Activated CD4-positive, alpha-beta T cell treated with anti-CD3 and anti-CD28 coated beads, Interleukin-2, amount 10 ng/mL, durations not matched to agents 24 days and 14 days (primary cell): ENCODE data around the gene NUDT9. TPM values are rescaled to one million over a fixed set of nuclear protein-coding genes. Genes with fewer than 3 reads are reported as not detected.
"Not testable (repeated sequence)": the region's sequence is repeated elsewhere in the genome, so short reads cannot be mapped to it uniquely, and the experiment has no call there.

Experiments
- DNase-seq: peaks from one replicate; pipeline ENCODE4 v3.0.0; 2022
- H3K27ac Mint-ChIP-seq: one replicate; pipeline ENCODE4 v1.8.0; 2022; ENCODE audit warnings: mild to moderate bottlenecking, mixed read lengths
- H3K27me3 Mint-ChIP-seq: one replicate; pipeline ENCODE4 v1.8.0; 2022; ENCODE audit warnings: mixed read lengths
- H3K36me3 Mint-ChIP-seq: one replicate; pipeline ENCODE4 v1.8.0; 2022; ENCODE audit warnings: low read depth, mild to moderate bottlenecking, mixed read lengths
- H3K4me1 Mint-ChIP-seq: one replicate; pipeline ENCODE4 v1.8.0; 2021; ENCODE audit warnings: mixed read lengths
- H3K4me3 Mint-ChIP-seq: one replicate; pipeline ENCODE4 v1.8.0; 2022; ENCODE audit warnings: mild to moderate bottlenecking, moderate library complexity, mixed read lengths
- H3K9me3 Mint-ChIP-seq: one replicate; pipeline ENCODE4 v1.8.0; 2021; ENCODE audit warnings: mixed read lengths
- intact Hi-C: fragments of 100-400 bp; cut with micrococcal nuclease; formaldehyde crosslinking; loops from one replicate; pipeline ENCODE4 v1.15.1; 2023
- total RNA-seq: library from RNA; stranded (reverse); gene quantifications from 2 replicates; pipeline ENCODE4 v1.2.3, GENCODE V29; 2022

NUDT9 gene
- 16.5 and 17.4 TPM in 2 replicates for total RNA-seq

- peak; percentile 96 for DNase-seq
- peak within 1 kb of the TSS; percentile 98 for H3K27ac Mint-ChIP-seq
- no peaks in the 10 kb centered on the region for H3K9me3 Mint-ChIP-seq
These were observed at the start of gene NUDT9 for GRCh38 chr4:87422104-87423052. NUDT9 (plus strand) TSS chr4:87422573; CDS start chr4:87422906, 333 bp downstream.

GRCh38 chr4:87375719-87376291, 46.6 kb upstream of the NUDT9 start:
- no peaks in the 10 kb centered on the region for H3K27me3 Mint-ChIP-seq
- H3K4me3 Mint-ChIP-seq = no peak overlapping the region
- intact Hi-C loops = loop anchor here (1.0 to 10.0 kb wide), 2 partner anchors 89 to 469 kb away; no protein-coding TSS in a partner anchor
- H3K36me3 Mint-ChIP-seq = peaks cover 11% of the 10 kb centered on the region
- no peaks in the 10 kb centered on the region for H3K4me1 Mint-ChIP-seq
- H3K9me3 Mint-ChIP-seq = no peaks in the 10 kb centered on the region
- no peak overlapping the region for H3K27ac Mint-ChIP-seq
- DNase-seq = peak; percentile 62

More at GRCh38 chr4:87422104-87423052, at the start of gene NUDT9:
- intact Hi-C loops = loop anchor here (1.0 to 10.0 kb wide), 3 partner anchors 31 to 488 kb away; partner anchors contain the start of genes AFF1 and HSD17B11
- Mint-ChIP-seq H3K36me3 (no peaks in the 10 kb centered on the region), H3K4me1 (peaks cover 19% of the 10 kb centered on the region), H3K27me3 (no peaks in the 10 kb centered on the region), H3K4me3 (peak within 1 kb of the TSS; percentile 99)

GRCh38 chr4:87377816-87378215, 44.6 kb upstream of the NUDT9 start:
- H3K4me3 Mint-ChIP-seq = no peak overlapping the region

GRCh38 chr4:87382116-87382515, 40.3 kb upstream of the NUDT9 start:
- Mint-ChIP-seq H3K36me3 (peaks cover 9% of the 10 kb centered on the region), H3K27me3 (no peaks in the 10 kb centered on the region), H3K4me1 (peaks cover 3% of the 10 kb centered on the region), H3K27ac (no peak overlapping the region), H3K4me3 (no peak overlapping the region), H3K9me3 (no peaks in the 10 kb centered on the region)
- DNase-seq = no peak
- intact Hi-C loops = no loop called here

More at GRCh38 chr4:87377816-87378215, 44.6 kb upstream of the NUDT9 start:
- Mint-ChIP-seq H3K27ac (no peak overlapping the region), H3K4me1 (no peaks in the 10 kb centered on the region), H3K36me3 (peaks cover 7% of the 10 kb centered on the region), H3K27me3 (no peaks in the 10 kb centered on the region), H3K9me3 (no peaks in the 10 kb centered on the region)
- no peak for DNase-seq
- intact Hi-C loops = loop anchor here (10.0 kb wide), 1 partner anchor 467 kb away; no protein-coding TSS in a partner anchor

- no peak overlapping the region for H3K27ac Mint-ChIP-seq
- H3K4me1 Mint-ChIP-seq = peaks cover 6% of the 10 kb centered on the region
- H3K27me3 Mint-ChIP-seq = no peaks in the 10 kb centered on the region
- intact Hi-C loops = no loop called here
- DNase-seq = no peak
- H3K4me3 Mint-ChIP-seq = no peak overlapping the region
- H3K9me3 Mint-ChIP-seq = no peaks in the 10 kb centered on the region
- H3K36me3 Mint-ChIP-seq = peaks cover 11% of the 10 kb centered on the region
These were observed 39.4 kb upstream of the NUDT9 start for GRCh38 chr4:87382931-87383330.

- peaks cover 19% of the 10 kb centered on the region for H3K36me3 Mint-ChIP-seq
- intact Hi-C loops, H3K4me3 Mint-ChIP-seq, H3K9me3 Mint-ChIP-seq, H3K27ac Mint-ChIP-seq, H3K27me3 Mint-ChIP-seq, DNase-seq: not testable (repeated sequence)
- H3K4me1 Mint-ChIP-seq = peaks cover 18% of the 10 kb centered on the region
These were observed 37.8 kb upstream of the NUDT9 start for GRCh38 chr4:87384466-87385132.

- Mint-ChIP-seq H3K9me3 (no peaks in the 10 kb centered on the region), H3K4me3 (no peak overlapping the region), H3K27me3 (peaks cover 2% of the 10 kb centered on the region), H3K4me1 (peaks cover 28% of the 10 kb centered on the region), H3K36me3 (peaks cover 14% of the 10 kb centered on the region), H3K27ac (no peak overlapping the region)
- no peak for DNase-seq
- intact Hi-C loops = no loop called here
These were observed 35.1 kb upstream of the NUDT9 start for GRCh38 chr4:87387237-87387636.

- Mint-ChIP-seq H3K9me3 (no peaks in the 10 kb centered on the region), H3K27me3 (peaks cover 4% of the 10 kb centered on the region), H3K36me3 (peaks cover 14% of the 10 kb centered on the region), H3K4me3 (peak overlapping the region; percentile 93), H3K4me1 (peaks cover 28% of the 10 kb centered on the region), H3K27ac (no peak overlapping the region)
- DNase-seq = no peak
- intact Hi-C loops = no loop called here
These were observed 33.5 kb upstream of the NUDT9 start for GRCh38 chr4:87388901-87389300.

- Mint-ChIP-seq H3K27ac (peak overlapping the region; percentile 88), H3K4me3 (peak overlapping the region; percentile 93), H3K36me3 (peaks cover 13% of the 10 kb centered on the region), H3K4me1 (peaks cover 29% of the 10 kb centered on the region)
- H3K9me3 Mint-ChIP-seq, intact Hi-C loops, H3K27me3 Mint-ChIP-seq: not testable (repeated sequence)
- peak; percentile 61 for DNase-seq
These were observed 32.3 kb upstream of the NUDT9 start for GRCh38 chr4:87390055-87390454.

GRCh38 chr4:87390551-87390890, 31.9 kb upstream of the NUDT9 start:
- Mint-ChIP-seq H3K4me3 (peak overlapping the region; percentile 93), H3K27ac (peak overlapping the region; percentile 88), H3K9me3 (no peaks in the 10 kb centered on the region), H3K36me3 (peaks cover 11% of the 10 kb centered on the region), H3K27me3 (peaks cover 8% of the 10 kb centered on the region), H3K4me1 (peaks cover 27% of the 10 kb centered on the region)
- intact Hi-C loops = no loop called here
- DNase-seq = no peak

- Mint-ChIP-seq H3K4me1 (peaks cover 27% of the 10 kb centered on the region), H3K4me3 (peak within 1 kb of the TSS; percentile 93), H3K27me3 (peaks cover 8% of the 10 kb centered on the region), H3K36me3 (peaks cover 11% of the 10 kb centered on the region), H3K9me3 (no peaks in the 10 kb centered on the region), H3K27ac (peak within 1 kb of the TSS; percentile 88)
- intact Hi-C loops = loop anchor here (1.0 kb wide), 1 partner anchor 31 kb away; the partner anchor contains the start of gene NUDT9
- peak; percentile 94 for DNase-seq
These were observed 31.3 kb upstream of the NUDT9 start, which contains the start of gene HSD17B11 for GRCh38 chr4:87390891-87391575. HSD17B11 (minus strand) TSS chr4:87391188; CDS start chr4:87391070, 118 bp downstream.

- Mint-ChIP-seq H3K4me3 (peak overlapping the region; percentile 93), H3K4me1 (peaks cover 27% of the 10 kb centered on the region), H3K36me3 (peaks cover 11% of the 10 kb centered on the region), H3K27ac (peak overlapping the region; percentile 88), H3K27me3 (peaks cover 8% of the 10 kb centered on the region), H3K9me3 (no peaks in the 10 kb centered on the region)
- intact Hi-C loops = loop anchor here (1.0 kb wide), 1 partner anchor 31 kb away; the partner anchor contains the start of gene NUDT9
- DNase-seq = no peak
These were observed 30.8 kb upstream of the NUDT9 start for GRCh38 chr4:87391576-87392054.

- Mint-ChIP-seq H3K27ac (no peak overlapping the region), H3K4me3 (no peak overlapping the region), H3K27me3 (peaks cover 8% of the 10 kb centered on the region), H3K9me3 (no peaks in the 10 kb centered on the region), H3K4me1 (peaks cover 27% of the 10 kb centered on the region), H3K36me3 (peaks cover 11% of the 10 kb centered on the region)
- intact Hi-C loops = no loop called here
- DNase-seq = no peak
These were observed 30.2 kb upstream of the NUDT9 start for GRCh38 chr4:87392183-87392582.
